ENCODE results near the gene SNX32.
"Not testable (repeated sequence)": the region's sequence is repeated elsewhere in the genome, so short reads cannot be mapped to it uniquely, and the experiment has no call there.

SNX32 gene

DNA sequence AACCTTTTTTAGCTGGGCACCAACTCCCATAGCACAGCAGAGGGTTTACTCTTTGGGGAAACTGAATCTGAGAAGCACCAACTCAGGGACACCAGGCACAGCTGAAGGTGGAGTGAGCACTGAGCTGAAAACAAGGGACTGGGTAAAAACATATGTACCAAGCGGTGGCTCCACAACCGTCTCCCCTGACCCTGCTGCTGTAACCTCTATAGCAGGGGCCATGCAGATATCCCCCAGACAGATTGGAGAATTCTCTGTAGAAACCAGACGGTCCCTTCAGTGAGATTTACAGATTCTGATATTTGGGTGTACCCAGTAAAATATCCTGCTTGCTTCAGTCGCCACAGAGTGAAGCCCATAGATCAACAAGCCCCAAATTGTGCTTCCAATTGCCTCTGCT lies 4.3 kb upstream of the SNX32 start:
- no peak for DNase-seq

DNA sequence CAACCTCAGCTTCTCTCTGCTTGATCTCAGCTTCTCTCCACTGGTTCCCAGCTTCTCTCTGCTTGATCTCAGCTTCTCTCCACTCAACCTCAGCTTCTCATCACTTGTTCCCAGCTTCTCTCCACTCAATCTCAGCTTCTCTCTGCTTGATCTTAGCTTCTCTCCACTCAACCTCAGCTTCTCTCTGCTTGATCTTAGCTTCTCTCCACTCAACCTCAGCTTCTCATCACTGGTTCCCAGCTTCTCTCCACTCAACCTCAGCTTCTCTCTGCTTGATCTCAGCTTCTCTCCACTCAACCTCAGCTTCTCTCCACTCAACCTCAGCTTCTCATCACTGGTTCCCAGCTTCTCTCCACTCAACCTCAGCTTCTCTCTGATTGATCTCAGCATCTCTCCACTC lies 1.5 kb upstream of the SNX32 start:
- not testable (repeated sequence) for DNase-seq

DNA sequence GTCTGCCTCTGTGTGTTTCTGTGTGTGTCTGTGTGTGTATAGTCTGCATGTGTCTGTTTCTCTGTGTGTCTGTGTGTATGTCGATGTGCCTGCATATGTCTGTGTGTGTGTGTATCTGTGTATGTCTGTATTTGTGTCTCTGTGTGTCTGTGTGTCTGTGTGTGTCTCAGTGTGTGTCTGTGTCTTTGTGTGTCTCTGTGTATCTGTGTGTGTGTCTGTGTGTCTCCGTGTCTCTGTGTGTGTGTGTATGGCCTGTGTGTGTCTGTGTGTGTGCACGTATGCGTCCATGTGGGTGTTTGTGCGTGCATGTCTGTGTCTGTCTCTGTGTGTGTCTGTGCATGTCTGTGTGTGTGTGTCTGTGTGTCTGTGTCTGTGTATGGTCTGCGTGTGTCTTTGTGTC lies 439 bp downstream of the SNX32 start:
- DNase-seq: no peak

DNA sequence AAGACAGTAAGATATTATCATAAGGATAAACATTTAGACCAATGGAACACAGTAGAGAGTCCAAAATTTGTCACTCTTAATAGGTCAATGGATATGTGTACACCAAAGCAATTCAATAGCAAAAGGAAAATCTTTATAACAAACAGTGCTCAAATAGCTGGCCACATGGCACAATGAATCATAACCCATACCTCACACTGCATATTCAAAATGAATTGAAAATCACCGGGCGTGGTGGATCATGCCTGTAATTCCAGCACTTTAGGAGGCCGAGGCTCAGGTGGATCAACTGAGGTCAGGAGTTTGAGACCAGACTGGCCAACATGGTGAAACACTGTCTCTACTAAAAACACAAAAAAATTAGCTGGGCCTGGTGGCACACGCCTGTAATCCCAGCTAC lies 8.4 kb downstream of the SNX32 start:
- DNase-seq: no peak

DNA sequence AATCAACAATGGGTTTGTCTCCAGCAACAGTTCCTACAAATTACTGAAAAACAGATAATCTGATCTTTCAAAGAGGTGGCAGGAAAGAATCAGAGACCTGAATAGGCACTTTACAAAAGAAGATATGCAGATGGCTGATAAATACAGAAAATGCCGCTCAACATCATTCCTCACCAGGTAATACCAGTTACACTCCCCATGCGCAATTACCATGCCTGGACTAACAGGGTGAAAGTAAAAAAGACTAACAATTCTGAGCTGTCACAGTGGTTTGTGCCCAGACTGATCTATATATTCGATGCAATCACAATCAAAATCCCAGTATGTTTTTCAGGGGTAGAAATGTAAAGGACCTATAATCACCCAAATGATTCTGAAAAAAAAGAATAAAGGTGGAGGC lies 10.0 kb downstream of the SNX32 start:
- no peak for DNase-seq

DNA sequence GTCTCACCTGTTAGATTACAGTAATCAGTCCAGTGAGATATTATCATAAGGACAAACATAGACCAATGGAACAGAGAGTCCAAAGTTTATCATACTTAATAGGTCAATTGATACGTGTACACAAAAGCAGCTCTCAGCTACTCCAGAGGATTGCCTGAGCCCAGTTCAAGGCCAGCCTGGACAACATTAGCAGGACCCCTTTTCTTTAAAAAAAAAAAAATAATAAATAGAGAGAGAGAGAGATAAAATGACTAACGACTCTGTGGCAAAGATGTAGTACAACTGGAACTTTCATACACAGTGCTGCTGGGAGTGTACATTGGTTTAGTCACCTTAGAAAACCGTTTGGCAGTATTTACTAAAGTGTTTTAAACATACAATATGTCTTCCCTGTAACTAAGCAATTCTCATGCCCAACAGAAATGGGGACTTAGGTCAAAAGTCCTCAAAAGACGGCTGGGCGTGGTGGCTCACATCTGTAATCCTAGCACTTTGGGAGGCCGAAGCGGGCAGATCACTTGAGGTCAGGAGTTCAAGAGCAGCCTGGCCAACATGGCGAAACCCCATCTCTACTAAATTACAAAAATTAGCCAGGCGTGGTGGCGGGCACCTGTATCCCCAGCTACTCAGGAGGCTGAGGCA lies 10.6 kb downstream of the SNX32 start:
- no peak for DNase-seq

DNA sequence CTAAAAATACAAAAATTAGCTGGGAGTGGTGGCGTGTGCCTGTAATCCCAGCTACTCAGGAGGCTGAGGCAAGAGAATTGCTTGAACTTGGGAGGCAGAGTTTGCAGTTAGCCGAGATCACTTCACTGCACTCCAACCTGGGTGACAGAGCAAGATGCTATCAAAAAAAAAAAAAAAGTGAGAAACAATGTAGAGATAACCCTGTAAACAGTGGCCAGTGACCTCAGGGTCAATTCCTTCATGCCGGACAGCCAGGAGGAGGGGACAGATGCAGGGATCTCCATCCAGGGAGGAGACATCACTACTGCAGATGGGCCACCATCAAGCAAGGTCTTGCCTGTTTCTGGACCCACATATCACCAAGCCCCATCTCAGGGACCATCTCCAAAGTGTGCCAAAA lies 14.0 kb downstream of the SNX32 start:
- DNase-seq: no peak

DNA sequence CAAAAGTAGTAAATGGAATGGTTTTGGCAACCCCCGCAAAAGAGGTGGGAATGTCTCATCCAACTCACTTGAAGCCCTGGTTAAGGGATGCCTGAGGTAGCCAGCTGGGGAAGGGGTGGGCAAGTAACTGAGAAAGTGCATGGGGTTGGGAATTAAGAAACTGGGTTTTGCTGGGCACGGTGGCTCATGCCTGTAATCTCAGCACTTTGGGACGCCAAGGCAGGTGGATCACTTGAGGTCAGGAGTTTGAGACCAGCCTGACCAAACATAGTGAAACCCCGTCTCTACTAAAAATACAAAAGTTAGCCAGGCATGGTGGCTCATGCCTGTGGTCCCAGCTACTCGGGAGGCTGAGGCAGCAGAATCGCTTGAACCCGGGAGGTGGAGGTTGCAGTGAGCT lies 14.9 kb downstream of the SNX32 start:
- not testable (repeated sequence) for DNase-seq

DNA sequence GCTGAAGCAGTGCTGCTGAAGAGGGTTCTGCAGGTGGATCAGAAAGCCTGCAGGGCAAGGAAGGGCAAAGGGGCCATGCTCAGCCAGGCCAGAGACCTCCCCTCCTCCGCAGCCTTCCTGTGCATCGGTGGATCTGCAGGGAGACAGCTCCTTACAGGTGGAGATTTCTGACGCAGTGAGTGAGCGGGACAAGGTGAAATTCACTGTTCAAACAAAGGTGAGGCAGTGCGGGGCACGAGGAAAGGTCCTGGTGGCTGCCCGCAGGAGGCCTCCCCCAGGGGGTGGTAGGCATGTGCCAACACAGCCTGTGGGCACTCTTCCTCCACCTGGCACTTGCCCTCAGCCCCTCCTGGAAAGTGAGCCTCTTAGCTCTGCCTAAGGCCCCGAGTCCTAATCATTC lies 15.6 kb downstream of the SNX32 start:
- no peak for DNase-seq

DNA sequence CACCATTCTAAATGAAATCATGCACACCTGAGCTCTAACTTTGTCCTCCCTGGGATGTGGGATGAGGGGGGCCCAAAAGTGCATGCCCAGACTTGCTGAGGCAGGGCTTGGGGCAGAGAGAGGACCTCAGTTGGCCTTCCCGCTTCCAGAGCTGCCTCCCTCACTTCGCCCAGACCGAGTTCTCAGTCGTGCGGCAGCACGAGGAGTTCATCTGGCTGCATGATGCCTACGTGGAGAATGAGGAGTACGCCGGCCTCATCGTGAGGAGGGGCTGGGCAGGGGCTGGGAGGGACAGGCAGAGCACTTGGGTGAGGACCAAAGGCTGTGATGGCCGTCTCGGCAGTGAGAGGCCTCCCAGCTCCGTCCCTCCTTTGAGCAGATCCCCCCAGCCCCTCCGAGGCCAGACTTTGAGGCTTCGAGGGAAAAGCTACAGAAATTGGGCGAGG lies 16.0 kb downstream of the SNX32 start:
- no peak for DNase-seq

DNA sequence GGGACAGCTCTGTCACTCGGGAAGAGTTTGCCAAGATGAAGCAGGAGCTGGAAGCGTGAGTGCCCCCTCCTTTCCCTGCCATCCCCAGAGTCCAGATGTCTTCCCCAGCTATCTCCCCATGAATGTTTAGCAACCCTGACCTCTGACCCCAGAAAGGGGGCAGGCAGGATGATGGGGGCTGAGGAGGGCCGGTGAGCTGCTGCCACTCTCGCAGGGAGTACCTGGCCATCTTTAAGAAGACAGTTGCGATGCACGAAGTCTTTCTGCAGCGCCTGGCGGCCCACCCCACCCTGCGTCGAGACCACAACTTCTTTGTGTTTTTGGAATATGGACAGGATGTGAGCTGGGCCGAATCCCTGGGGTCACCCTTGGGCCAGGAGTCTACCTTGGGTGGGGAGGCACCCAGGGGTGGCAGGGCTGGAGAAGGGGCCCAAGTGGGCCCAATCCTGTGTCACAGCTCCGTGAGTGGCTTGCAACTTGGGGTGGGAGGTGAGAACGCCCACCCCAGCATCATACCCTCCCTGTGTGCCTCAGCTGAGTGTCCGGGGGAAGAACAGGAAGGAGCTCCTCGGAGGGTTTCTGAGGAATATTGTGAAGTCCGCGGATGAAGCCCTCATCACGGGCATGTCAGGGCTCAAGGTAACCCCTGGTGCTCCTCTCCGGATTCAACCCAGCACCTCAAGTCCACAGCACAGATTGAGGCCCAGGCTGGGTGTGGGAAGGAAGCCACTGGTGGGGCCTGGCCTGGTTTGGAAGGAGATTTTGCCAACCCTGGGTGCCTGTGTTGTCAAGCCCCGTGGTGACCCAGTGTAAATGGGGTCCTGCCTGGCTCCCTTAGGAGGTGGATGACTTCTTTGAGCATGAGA lies 16.7 kb downstream of the SNX32 start:
- no peak for DNase-seq

DNA sequence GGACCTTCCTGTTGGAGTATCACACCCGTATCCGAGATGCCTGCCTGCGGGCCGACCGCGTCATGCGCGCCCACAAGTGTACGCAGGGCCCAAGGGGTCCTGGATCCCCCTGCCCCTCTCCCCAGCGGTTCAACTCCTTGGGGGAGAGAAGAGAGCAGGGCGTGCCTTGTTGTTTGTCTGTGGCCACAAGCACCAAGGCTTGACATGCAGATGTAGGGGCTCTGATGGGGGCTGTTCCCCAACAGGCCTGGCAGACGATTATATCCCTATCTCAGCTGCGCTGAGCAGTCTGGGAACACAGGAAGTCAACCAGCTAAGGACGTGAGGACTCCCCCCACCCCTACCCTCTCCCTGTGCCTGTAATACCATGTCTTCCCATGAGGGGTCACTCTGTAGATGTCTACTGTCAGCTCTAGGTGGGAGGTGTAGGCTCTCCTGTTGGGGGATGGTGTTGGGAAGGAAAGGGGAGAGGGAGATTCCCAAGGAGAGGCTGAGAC lies 17.4 kb downstream of the SNX32 start:
- DNase-seq: peak; percentile 52

DNA sequence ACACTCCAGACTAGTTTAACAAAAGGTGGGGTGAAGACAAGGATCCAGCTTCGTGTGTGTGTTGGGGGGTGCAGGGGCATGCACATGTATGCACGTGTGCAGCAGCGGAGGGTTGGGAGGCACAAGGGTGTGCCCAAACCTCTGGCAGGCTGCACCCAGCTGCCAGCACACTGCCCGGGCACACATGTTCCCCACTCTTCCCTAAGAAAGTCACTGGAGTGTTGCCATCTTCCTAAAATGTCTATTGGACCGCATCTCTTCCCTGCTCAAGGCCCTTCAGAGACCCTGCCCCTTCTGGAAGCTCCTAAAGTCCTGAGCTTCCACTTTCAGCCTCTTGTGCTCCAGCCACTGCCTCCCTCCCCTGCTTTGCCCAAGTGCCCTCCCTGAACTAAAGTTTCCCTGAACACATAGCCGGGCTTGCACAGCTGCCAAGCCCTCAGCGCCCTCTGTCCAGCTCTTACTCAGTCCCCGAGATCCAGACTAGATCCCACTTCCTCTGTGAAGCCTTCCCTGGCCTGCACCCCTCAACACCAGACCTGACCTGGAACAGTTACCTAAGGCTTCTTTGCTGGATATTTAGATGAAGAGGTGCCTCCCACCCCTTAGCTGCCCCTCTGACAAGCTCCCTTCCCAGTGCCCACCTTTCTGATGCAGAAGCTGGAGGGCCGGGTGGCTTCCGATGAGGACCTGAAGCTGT lies 18.2 kb downstream of the SNX32 start:
- no peak for DNase-seq

DNA sequence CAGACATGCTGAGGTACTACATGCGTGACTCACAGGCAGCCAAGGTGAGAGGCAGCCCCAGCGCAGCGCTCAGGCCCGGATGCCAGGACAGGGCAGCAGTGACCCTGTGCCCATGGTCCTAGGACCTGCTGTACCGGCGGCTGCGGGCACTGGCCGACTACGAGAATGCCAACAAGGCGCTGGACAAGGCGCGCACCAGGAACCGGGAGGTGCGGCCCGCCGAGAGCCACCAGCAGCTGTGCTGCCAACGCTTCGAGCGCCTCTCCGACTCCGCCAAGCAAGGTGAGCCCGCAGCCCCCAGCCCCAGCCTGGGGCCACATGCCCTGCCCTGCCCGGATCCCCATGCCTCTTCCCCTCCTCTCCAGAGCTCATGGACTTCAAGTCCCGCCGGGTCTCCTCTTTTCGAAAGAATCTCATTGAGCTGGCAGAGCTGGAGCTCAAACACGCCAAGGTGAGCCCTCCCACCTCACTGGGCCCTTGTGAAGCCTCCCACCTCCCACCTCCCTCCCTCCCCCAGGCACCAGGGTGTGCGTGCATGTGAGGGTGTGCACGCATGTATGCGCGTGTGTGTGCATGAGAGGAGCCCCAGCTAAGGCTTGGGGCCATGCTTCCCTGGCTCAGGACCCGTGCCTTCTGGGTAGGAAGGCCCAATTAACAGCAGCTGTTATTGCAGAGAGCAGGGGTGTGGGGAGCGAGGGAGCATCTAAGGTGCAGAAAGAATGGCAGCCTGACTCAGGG lies 18.9 kb downstream of the SNX32 start:
- DNase-seq: no peak

DNA sequence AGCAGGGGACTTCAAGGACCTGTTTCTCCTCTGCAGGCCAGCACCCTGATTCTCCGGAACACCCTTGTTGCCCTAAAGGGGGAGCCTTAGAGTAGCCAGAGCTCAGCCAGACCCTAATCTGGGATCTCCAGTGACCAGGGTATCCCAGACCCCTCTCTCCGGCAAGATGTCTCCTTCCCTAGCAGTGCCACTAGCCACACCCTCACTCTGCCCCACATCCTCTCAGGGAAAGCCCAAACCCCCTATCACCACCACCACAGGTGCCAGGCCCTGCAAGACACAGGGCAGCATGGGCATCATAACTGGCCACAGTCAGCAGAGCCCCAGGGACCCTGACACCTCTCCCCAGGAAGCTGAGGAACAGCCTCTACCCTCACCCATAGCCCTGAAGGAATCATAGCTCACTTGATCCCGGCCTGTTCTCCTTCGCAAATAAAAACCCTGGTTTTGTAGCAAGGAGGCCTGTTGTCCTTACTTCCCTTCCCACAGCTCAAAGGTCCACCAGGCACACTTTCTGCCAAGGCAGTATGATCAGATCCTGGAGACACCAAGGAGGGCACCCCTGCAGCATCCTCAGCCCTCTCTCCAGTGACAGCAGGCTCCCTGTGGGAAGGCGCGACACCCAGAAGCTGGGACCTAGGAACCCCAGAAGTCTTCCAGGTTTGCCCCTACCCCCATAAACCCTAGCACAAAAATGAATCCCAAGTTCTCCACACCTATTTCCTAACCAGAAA lies 19.6 kb downstream of the SNX32 start:
- no peak for DNase-seq

DNA sequence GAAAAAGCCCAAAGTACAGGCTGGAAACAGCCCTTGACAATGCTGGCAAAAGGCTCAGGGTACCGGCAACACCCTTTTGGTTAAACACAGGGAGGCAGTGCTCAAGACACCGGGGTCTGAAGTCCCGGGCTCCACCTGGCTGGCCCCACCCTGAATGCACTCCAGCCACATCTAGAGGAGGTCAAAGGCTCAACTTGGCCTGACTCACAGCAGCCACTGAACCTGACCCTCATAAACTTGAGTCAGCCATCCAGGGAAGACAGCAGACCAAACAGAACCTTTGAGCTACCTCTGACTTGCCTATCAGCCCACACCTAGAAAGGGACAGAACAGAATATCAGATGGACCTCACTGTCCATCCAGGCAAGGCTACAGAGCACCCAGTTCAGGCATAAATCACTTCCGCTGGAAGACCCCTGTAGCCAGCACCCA lies 20.4 kb downstream of the SNX32 start:
- no peak for DNase-seq

DNA sequence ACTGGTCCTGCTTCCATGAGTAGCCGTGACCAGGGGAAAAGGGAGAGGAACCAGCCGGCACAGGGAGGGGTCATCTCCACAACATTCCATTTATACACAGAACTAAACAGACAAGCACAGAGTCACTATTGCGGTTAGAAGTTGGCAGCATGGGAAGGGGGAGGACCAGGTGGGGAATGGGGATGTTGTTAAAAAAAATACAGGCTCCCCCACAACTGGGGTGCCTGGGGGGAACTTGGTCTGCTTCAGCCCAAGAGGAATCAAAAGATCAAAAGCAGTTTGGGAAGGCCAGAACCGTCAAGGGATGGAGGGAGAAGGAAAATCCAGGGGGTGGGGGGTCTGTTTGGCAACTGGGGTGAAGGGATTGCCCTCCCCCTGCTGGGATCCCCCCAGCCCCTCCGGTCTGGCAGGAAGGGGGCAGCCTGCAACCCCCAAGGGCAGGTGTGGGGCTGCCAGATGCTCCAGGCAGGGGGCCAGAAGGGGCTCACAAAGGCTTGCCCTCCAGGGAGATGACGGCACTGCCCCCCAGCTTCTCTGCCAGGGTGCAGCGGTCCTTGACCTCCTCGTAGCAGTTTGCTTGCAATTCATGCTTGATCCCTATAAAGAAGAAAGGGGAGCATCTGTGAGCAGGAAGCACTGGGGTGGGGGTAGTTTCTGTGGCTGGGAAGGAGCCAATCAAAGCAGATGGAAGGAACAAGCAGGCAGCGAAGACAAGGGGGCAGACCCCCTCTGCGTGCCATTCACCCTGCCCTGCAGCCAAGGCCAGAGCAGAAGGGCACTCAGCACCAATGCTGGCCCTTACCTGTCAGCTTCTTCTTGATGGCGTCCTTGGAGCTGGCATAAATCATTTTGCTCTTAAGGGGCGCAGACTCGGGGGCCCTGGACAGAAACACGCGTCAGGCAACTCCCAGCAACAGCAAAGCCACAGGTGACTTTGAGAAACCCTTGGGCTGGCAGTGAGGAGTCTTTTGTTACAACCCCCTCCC lies 21.4 kb downstream of the SNX32 start:
- no peak for DNase-seq

DNA sequence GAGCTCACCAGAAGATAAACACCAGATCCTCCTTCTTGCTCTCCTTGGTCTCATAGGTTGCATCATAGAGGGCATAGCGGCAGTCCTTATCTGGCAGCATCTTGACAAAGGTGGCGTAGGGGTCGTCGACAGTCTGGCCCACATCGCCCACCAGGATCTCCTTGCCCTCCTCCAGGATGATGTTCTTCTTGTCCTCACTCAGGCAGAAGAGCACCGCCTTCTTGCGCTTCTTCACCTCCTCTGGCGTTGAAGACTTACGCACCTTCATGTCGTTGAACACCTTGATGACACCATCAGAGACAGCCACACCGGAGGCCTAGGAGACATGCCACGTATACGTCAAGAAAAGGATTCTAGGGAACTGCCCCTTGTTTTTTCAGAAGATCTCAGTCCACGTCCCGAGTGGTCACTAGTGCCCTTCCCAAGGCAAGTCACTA lies 22.2 kb downstream of the SNX32 start:
- DNase-seq: no peak

DNA sequence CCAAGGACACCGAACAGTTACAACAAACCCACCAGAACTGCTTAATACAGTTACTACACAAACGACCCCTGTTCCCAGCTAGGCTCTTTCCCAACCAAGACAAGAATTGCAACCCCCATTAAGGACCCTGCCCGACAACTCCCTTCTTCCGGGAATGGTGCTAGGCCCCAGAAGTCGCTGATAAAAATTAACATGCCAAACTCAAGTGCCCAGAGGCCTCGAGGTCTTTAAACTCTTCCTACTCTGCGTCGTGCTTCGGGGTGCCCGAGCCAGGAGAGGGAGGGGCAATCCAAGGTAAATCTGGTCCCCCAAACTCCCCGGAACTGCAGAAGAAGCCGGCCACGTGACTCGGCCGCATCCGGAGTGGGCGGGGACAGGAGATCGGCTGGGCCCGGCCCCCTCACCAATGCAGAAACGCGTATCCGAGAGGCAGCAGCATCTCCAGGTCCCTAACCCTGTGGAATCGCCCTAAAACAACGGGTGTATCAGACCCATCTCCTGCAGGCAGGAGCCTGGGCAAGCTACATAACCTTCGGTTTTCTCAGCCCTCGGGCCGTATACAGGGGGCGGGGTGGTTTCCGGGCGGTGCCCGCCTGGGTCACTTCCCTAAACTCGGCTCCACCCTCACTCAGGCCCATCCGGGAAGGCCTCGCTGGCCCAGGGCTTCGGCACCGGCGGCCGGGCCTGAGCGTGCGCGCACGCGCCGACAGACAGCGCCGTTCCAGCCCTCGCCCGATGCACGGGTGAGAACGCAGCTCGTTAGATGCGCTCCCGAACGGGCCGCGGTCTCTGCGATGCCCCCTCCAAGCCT lies 23.1 kb downstream of the SNX32 start:
- DNase-seq: peak; percentile 90

DNA sequence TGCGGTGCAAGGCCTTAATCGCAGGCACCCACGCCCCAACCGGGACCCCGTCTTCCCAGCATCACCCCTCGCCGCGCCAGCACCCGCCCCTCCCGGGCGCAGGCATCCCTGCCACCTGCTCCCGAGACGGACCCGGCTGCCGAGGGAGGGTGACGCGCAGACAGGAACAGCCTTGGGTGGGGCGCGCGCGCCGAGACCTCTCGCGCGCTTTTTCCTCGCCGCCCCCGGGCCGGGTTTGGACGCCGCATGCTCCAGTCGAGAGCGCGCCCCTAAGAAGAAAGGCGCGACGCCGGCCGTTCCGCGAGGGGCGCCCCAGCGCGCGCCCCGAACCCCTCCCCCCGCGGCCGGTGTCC lies 23.7 kb downstream of the SNX32 start:
- peak; percentile 71 for DNase-seq
